SK-N-SH treated with all-trans-retinoic acid at 6 μM for 48 hours (cell line): ENCODE data around the gene USP35.
"Not testable (repeated sequence)": the region's sequence is repeated elsewhere in the genome, so short reads cannot be mapped to it uniquely, and the experiment has no call there.

Source experiments
- ATAC-seq: fragments of 200-7000 bp; cut with Tn5 transposase; 3 replicates; pipeline ENCODE4 v1.9.1; 2020; ENCODE audit warnings: mild to moderate bottlenecking, moderate library complexity
- ARNTL ChIP-seq: fragments of 450-650 bp; formaldehyde crosslinking; IDR thresholded peaks from 2 replicates; pipeline ENCODE4 v1.5.0; 2020; ENCODE audit warnings: low read depth, mild to moderate bottlenecking, moderate library complexity, borderline replicate concordance
- BACH2 ChIP-seq: fragments of 250-450 bp; sonication (Bioruptor Pico); IDR thresholded peaks from 2 replicates; pipeline ENCODE4 v1.9.0; 2021; ENCODE audit warnings: mild to moderate bottlenecking, borderline replicate concordance
- CSDC2 ChIP-seq: fragments of 250-450 bp; sonication (Bioruptor Pico); IDR thresholded peaks from 2 replicates; pipeline ENCODE4 v1.5.0; 2020; ENCODE audit warnings: mild to moderate bottlenecking, moderate library complexity
- CSRNP3 ChIP-seq: fragments of 250-450 bp; sonication (Bioruptor Pico); IDR thresholded peaks from 2 replicates; pipeline ENCODE4 v1.5.1; 2021; ENCODE audit warnings: mild to moderate bottlenecking, moderate library complexity
- ESRRG ChIP-seq: fragments of 250-450 bp; sonication (Bioruptor Pico); IDR thresholded peaks from 2 replicates; pipeline ENCODE4 v1.6.1; 2021; ENCODE audit warnings: mild to moderate bottlenecking
- GLIS3 ChIP-seq: fragments of 250-450 bp; sonication (Bioruptor Pico); IDR thresholded peaks from 2 replicates; pipeline ENCODE4 v1.5.0; 2020; ENCODE audit warnings: mild to moderate bottlenecking, moderate library complexity
- ISL1 ChIP-seq: fragments of 250-450 bp; sonication (Bioruptor Pico); IDR thresholded peaks from 2 replicates; pipeline ENCODE4 v2.1.2; 2022; ENCODE audit warnings: mild to moderate bottlenecking, moderate library complexity
- OSR1 ChIP-seq: fragments of 250-450 bp; sonication (Bioruptor Pico); IDR thresholded peaks from 2 replicates; pipeline ENCODE4 v1.8.0; 2022; ENCODE audit warnings: moderate library complexity, mild to moderate bottlenecking, inconsistent platforms
- POU6F1 ChIP-seq: fragments of 250-450 bp; sonication (Bioruptor Pico); IDR thresholded peaks from 2 replicates; pipeline ENCODE4 v1.8.0; 2021; ENCODE audit warnings: low read depth, mild to moderate bottlenecking, moderate library complexity, borderline replicate concordance
- SNAI2 ChIP-seq: fragments of 250-450 bp; sonication (Bioruptor Pico); IDR thresholded peaks from 2 replicates; pipeline ENCODE4 v1.5.0; 2020; ENCODE audit warnings: mild to moderate bottlenecking, moderate library complexity
- TOX ChIP-seq: fragments of 250-450 bp; sonication (Bioruptor Pico); IDR thresholded peaks from 2 replicates; pipeline ENCODE4 v1.8.0; 2021; ENCODE audit warnings: mild to moderate bottlenecking, moderate library complexity, borderline replicate concordance
- ZC3H10 ChIP-seq: fragments of 250-450 bp; sonication (Bioruptor Pico); IDR thresholded peaks from 2 replicates; pipeline ENCODE4 v1.5.1; 2021; ENCODE audit warnings: mild to moderate bottlenecking, moderate library complexity
- ZFP30 ChIP-seq: fragments of 450-650 bp; formaldehyde crosslinking; IDR thresholded peaks from 2 replicates; pipeline ENCODE4 v1.5.0; 2022; ENCODE audit warnings: mild to moderate bottlenecking, moderate library complexity
- ZNF70 ChIP-seq: fragments of 450-650 bp; formaldehyde crosslinking; IDR thresholded peaks from 2 replicates; pipeline ENCODE4 v1.5.0; 2020; ENCODE audit warnings: mild to moderate bottlenecking, moderate library complexity
- ZNF8 ChIP-seq: fragments of 450-650 bp; formaldehyde crosslinking; IDR thresholded peaks from 2 replicates; pipeline ENCODE4 v1.5.0; 2020; ENCODE audit warnings: mild to moderate bottlenecking, moderate library complexity
- TF ChIP-seq, protein P1 (sequence below): fragments of 250-450 bp; sonication (Bioruptor Pico); IDR thresholded peaks from 2 replicates; pipeline ENCODE4 v1.8.0; 2020; ENCODE audit warnings: mild to moderate bottlenecking, moderate library complexity, borderline replicate concordance
- TF ChIP-seq, protein P2 (sequence below): fragments of 250-450 bp; sonication (Bioruptor Pico); IDR thresholded peaks from 2 replicates; pipeline ENCODE4 v1.5.0; 2020; ENCODE audit warnings: mild to moderate bottlenecking, moderate library complexity

The USP35 gene

DNA sequence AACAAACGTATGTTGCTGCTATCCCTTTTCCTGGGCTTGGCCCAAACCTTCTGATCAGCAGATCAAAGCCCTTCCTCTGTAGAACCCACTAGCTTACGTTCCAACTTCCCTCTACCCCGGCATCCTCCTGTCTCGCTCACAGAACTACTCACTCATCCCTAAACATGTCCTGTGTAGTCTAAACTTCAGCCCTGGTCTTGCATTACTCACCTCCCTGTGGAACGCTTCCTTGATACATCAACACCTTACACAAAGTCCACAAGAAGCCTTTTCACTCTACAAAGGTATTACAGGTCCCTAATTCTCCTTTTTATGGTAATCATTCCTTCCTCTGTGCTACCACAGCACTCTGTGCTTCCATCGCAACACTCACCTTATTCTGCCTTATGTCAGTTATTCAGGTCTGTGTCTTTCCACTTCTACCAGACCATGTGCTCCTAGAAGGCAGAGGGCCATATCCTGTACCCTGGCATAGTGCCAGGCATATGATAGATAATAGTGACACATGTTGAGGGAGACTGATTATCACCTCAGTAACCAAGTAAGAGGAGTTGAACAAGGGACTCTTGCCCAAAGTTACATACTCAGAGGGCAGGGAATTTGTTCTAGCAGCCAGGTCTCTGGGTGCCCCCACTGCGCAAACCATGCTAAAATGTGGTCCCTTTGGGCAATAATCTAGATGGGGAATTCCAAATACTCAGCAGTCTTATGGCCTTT, 41.6 kb downstream of the USP35 start:
- ATAC-seq = no peak

GRCh38 chr11:78231962-78232501, 43.3 kb downstream of the USP35 start:
- peak; percentile 74 for ATAC-seq
- TF ChIP-seq, protein P1, sequence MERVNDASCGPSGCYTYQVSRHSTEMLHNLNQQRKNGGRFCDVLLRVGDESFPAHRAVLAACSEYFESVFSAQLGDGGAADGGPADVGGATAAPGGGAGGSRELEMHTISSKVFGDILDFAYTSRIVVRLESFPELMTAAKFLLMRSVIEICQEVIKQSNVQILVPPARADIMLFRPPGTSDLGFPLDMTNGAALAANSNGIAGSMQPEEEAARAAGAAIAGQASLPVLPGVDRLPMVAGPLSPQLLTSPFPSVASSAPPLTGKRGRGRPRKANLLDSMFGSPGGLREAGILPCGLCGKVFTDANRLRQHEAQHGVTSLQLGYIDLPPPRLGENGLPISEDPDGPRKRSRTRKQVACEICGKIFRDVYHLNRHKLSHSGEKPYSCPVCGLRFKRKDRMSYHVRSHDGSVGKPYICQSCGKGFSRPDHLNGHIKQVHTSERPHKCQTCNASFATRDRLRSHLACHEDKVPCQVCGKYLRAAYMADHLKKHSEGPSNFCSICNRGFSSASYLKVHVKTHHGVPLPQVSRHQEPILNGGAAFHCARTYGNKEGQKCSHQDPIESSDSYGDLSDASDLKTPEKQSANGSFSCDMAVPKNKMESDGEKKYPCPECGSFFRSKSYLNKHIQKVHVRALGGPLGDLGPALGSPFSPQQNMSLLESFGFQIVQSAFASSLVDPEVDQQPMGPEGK (CRISPR knock-in tag) = no peak
- TF ChIP-seq ZC3H10 (CRISPR knock-in tag) = 0 out of 2 replicates have a peak, but pooled peaks have one; percentile 5
- TF ChIP-seq, all 23 proteins: peak for 1

More for the DNA sequence above, 41.6 kb downstream of the USP35 start:
- TF ChIP-seq, protein P2, sequence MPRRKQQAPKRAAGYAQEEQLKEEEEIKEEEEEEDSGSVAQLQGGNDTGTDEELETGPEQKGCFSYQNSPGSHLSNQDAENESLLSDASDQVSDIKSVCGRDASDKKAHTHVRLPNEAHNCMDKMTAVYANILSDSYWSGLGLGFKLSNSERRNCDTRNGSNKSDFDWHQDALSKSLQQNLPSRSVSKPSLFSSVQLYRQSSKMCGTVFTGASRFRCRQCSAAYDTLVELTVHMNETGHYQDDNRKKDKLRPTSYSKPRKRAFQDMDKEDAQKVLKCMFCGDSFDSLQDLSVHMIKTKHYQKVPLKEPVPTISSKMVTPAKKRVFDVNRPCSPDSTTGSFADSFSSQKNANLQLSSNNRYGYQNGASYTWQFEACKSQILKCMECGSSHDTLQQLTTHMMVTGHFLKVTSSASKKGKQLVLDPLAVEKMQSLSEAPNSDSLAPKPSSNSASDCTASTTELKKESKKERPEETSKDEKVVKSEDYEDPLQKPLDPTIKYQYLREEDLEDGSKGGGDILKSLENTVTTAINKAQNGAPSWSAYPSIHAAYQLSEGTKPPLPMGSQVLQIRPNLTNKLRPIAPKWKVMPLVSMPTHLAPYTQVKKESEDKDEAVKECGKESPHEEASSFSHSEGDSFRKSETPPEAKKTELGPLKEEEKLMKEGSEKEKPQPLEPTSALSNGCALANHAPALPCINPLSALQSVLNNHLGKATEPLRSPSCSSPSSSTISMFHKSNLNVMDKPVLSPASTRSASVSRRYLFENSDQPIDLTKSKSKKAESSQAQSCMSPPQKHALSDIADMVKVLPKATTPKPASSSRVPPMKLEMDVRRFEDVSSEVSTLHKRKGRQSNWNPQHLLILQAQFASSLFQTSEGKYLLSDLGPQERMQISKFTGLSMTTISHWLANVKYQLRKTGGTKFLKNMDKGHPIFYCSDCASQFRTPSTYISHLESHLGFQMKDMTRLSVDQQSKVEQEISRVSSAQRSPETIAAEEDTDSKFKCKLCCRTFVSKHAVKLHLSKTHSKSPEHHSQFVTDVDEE = no peak
- no peak for TF ChIP-seq ZFP30
- no peak for TF ChIP-seq BACH2 (CRISPR knock-in tag)
- TF ChIP-seq ZC3H10 (CRISPR knock-in tag) = no peak
- no peak for TF ChIP-seq POU6F1
- TF ChIP-seq TOX (CRISPR knock-in tag) = no peak
- no peak for TF ChIP-seq OSR1 (CRISPR knock-in tag)
- TF ChIP-seq, protein P1 (CRISPR knock-in tag) = no peak
- no peak for TF ChIP-seq ISL1 (CRISPR knock-in tag)
- TF ChIP-seq ZNF70 = no peak
- TF ChIP-seq SNAI2 (CRISPR knock-in tag) = no peak
- no peak for TF ChIP-seq ARNTL
- TF ChIP-seq GLIS3 (CRISPR knock-in tag) = no peak

- not testable (repeated sequence) for ATAC-seq
These were observed 44.3 kb downstream of the USP35 start for GRCh38 chr11:78233046-78233445.

GRCh38 chr11:78234006-78234405, 45.3 kb downstream of the USP35 start:
- ATAC-seq = no peak
- TF ChIP-seq ESRRG (CRISPR knock-in tag) = no peak
- no peak for TF ChIP-seq ZNF8 (CRISPR knock-in tag)
- no peak for TF ChIP-seq CSDC2 (CRISPR knock-in tag)
- TF ChIP-seq BACH2 (CRISPR knock-in tag) = no peak
- no peak for TF ChIP-seq CSRNP3
- TF ChIP-seq POU6F1 = no peak
- no peak for TF ChIP-seq OSR1 (CRISPR knock-in tag)
